ENCODE results near the gene URM1. TPM values are rescaled to one million over a fixed set of nuclear protein-coding genes. Genes with fewer than 3 reads are reported as not detected.
"Not testable (repeated sequence)": the region's sequence is repeated elsewhere in the genome, so short reads cannot be mapped to it uniquely, and the experiment has no call there.

Gene URM1
- total RNA-seq, 4 donors from 2014 or later, result 30.2 to 37.6 (median 34.0) TPM

GRCh38 chr9:128411364-128412119 is 40.4 kb downstream of the URM1 start:
- WGBS, result 52% methylated on average over 10 of the region's 11 CpGs
- Histone ChIP-seq H3K36me3 (no peaks in the 10 kb centered on the region), H3K4me3 (no peak overlapping the region), H3K27me3 (peaks cover 11% of the 10 kb centered on the region), H3K27ac (no peak overlapping the region), H3K9me3 (no peaks in the 10 kb centered on the region), H3K4me1 (no peaks in the 10 kb centered on the region)
- DNase-seq (ENCODE audit: low spot score in 2 of 2), result no peak
- TF ChIP-seq CTCF (IDR thresholded peaks at IDR 0.05) (no peak), POLR2A (IDR thresholded peaks at IDR 0.05) (no peak), EP300 (IDR thresholded peaks at IDR 0.05) (no peak), POLR2AphosphoS5 (IDR thresholded peaks at IDR 0.05) (no peak)

- 11% methylated on average over 12 of the region's 13 CpGs for WGBS
- H3K36me3 ChIP-seq, result no peaks in the 10 kb centered on the region
- peak in 1 of 2 donors; percentile 54 for TF ChIP-seq CTCF (IDR thresholded peaks at IDR 0.05)
- no peak for TF ChIP-seq POLR2A (IDR thresholded peaks at IDR 0.05)
- TF ChIP-seq POLR2AphosphoS5 (IDR thresholded peaks at IDR 0.05), result no peak
- H3K27ac ChIP-seq, result no peak overlapping the region
- H3K4me1 ChIP-seq, result no peaks in the 10 kb centered on the region
- H3K4me3 ChIP-seq, result no peak overlapping the region
- peaks cover 11% of the 10 kb centered on the region for H3K27me3 ChIP-seq
- DNase-seq (ENCODE audit: low spot score in 2 of 2), result no peak
- no peaks in the 10 kb centered on the region for H3K9me3 ChIP-seq
Observed at GRCh38 chr9:128412120-128412790, 41.1 kb downstream of the URM1 start.

GRCh38 chr9:128413728-128414127 is 42.6 kb downstream of the URM1 start:
- H3K27me3 ChIP-seq, result peaks cover 11% of the 10 kb centered on the region
- not testable (repeated sequence) for H3K36me3 ChIP-seq; H3K9me3 ChIP-seq; DNase-seq (ENCODE audit: low spot score in 2 of 2); H3K4me3 ChIP-seq; H3K27ac ChIP-seq; H3K4me1 ChIP-seq
- 93% methylated on average over 13 of the region's 13 CpGs for WGBS

GRCh38 chr9:128414461-128414860 is 43.3 kb downstream of the URM1 start:
- H3K4me3 ChIP-seq, result no peak overlapping the region
- no peak for DNase-seq (ENCODE audit: low spot score in 2 of 2)
- WGBS, result 69% methylated on average over 3 of the region's 3 CpGs
- peaks cover 11% of the 10 kb centered on the region for H3K27me3 ChIP-seq
- no peak overlapping the region for H3K27ac ChIP-seq
- no peaks in the 10 kb centered on the region for H3K9me3 ChIP-seq
- H3K4me1 ChIP-seq, result peaks cover 8% of the 10 kb centered on the region
- no peaks in the 10 kb centered on the region for H3K36me3 ChIP-seq
- TF ChIP-seq EP300 (IDR thresholded peaks at IDR 0.05) (no peak), CTCF (IDR thresholded peaks at IDR 0.05) (no peak), POLR2A (IDR thresholded peaks at IDR 0.05) (no peak), POLR2AphosphoS5 (IDR thresholded peaks at IDR 0.05) (no peak)

GRCh38 chr9:128415281-128415680 is 44.1 kb downstream of the URM1 start:
- Histone ChIP-seq H3K4me1 (peaks cover 16% of the 10 kb centered on the region), H3K36me3 (no peaks in the 10 kb centered on the region), H3K27me3 (peaks cover 11% of the 10 kb centered on the region), H3K4me3 (no peak overlapping the region), H3K9me3 (no peaks in the 10 kb centered on the region), H3K27ac (no peak overlapping the region)
- TF ChIP-seq POLR2A (IDR thresholded peaks at IDR 0.05) (no peak), CTCF (IDR thresholded peaks at IDR 0.05) (no peak), EP300 (IDR thresholded peaks at IDR 0.05) (no peak), POLR2AphosphoS5 (IDR thresholded peaks at IDR 0.05) (no peak)
- DNase-seq (ENCODE audit: low spot score in 2 of 2), result no peak
- 82% methylated on average over 2 of the region's 2 CpGs for WGBS
